CD14-positive monocyte (primary cell): ENCODE data around the gene HOXA7. TPM values are rescaled to one million over a fixed set of nuclear protein-coding genes. Genes with fewer than 3 reads are reported as not detected.

Source experiments
- DNase-seq, 3 donors: peaks; one replicate each; pipeline ENCODE4 v3.0.0-alpha.2; 2011 to 2022
- H2AFZ ChIP-seq: 2 replicates; pipeline ENCODE4 v1.6.0; 2012; ENCODE audit warnings: mild to moderate bottlenecking, low read depth, low read length, inconsistent platforms; ENCODE audit not compliant: insufficient read depth, poor library complexity, severe bottlenecking
- H3K27ac ChIP-seq, 2 donors: 1 replicate in 1 of 2; 2 replicates in 1 of 2; pipeline ENCODE4 v1.5.1; 2012 to 2013; ENCODE audit warnings: low read length in 2 of 2, control low read depth in 1 of 2, inconsistent platforms in 1 of 2, low read depth in 1 of 2, mild to moderate bottlenecking in 1 of 2
- H3K27me3 ChIP-seq, 2 donors: one replicate each; pipeline versions ENCODE4 v1.6.0 to v1.6.1; 2011 to 2013; ENCODE audit warnings: low read length in 2 of 2; ENCODE audit not compliant: control insufficient read depth in 2 of 2, insufficient read depth in 2 of 2
- H3K36me3 ChIP-seq, 2 donors: replicated peaks in 1 of 2; 1 replicate in 1 of 2; 2 replicates in 1 of 2; pipeline versions ENCODE4 v1.5.1 to v1.6.1; 2012 to 2013; ENCODE audit warnings: low read length in 2 of 2, control low read depth in 1 of 2, inconsistent platforms in 1 of 2, mild to moderate bottlenecking in 1 of 2; ENCODE audit not compliant: insufficient read depth in 2 of 2, control insufficient read depth in 1 of 2
- H3K4me1 ChIP-seq, 2 donors: 1 replicate in 1 of 2; 2 replicates in 1 of 2; pipeline versions ENCODE4 v1.5.1 to v1.6.1; 2012 to 2013; ENCODE audit warnings: low read length in 2 of 2, control low read depth in 1 of 2, inconsistent platforms in 1 of 2, mild to moderate bottlenecking in 1 of 2, moderate library complexity in 1 of 2; ENCODE audit not compliant: insufficient read depth in 2 of 2, control insufficient read depth in 1 of 2
- H3K4me2 ChIP-seq: replicated peaks from 2 replicates; pipeline ENCODE3; 2012; ENCODE audit warnings: low read length, moderate library complexity, mild to moderate bottlenecking; ENCODE audit not compliant: poor library complexity, severe bottlenecking; ENCODE audit errors: extremely low read depth
- H3K4me3 ChIP-seq, 3 experiments: fragments of 200-600 bp in 1 of 3; sonication (generic) in 1 of 3; replicated peaks in 1 of 3; 1 replicate in 2 of 3; 2 replicates in 1 of 3; pipeline ENCODE4 v1.5.1; 2011 to 2013; ENCODE audit warnings: low read length in 3 of 3, mild to moderate bottlenecking in 3 of 3, control low read depth in 2 of 3, low read depth in 2 of 3, inconsistent platforms in 1 of 3, moderate library complexity in 1 of 3
- H3K79me2 ChIP-seq: 2 replicates; pipeline ENCODE4 v1.6.0; 2012; ENCODE audit warnings: mild to moderate bottlenecking, control low read depth, inconsistent platforms, low read length, moderate library complexity; ENCODE audit not compliant: insufficient read depth
- H3K9ac ChIP-seq: 2 replicates; pipeline ENCODE4 v1.6.0; 2017; ENCODE audit warnings: low read length, mild to moderate bottlenecking; ENCODE audit not compliant: insufficient read depth, poor library complexity, severe bottlenecking
- H3K9me3 ChIP-seq, 2 donors: replicated peaks in 1 of 2; 1 replicate in 1 of 2; 2 replicates in 1 of 2; pipeline versions ENCODE4 v1.5.1 to v1.6.1; 2012 to 2013; ENCODE audit warnings: low read length in 2 of 2, control low read depth in 1 of 2; ENCODE audit not compliant: control insufficient read depth in 1 of 2, insufficient read depth in 1 of 2
- H4K20me1 ChIP-seq: 2 replicates; pipeline ENCODE4 v1.6.0; 2012; ENCODE audit warnings: mild to moderate bottlenecking, low read length, control low read depth, moderate library complexity; ENCODE audit not compliant: insufficient read depth
- H3K27ac Mint-ChIP-seq, 7 donors: one replicate each; pipeline ENCODE4 v1.8.0; 2020; ENCODE audit warnings: mild to moderate bottlenecking in 7 of 7, mixed read lengths in 7 of 7, moderate library complexity in 6 of 7, inconsistent platforms in 2 of 7
- H3K27me3 Mint-ChIP-seq, 3 donors: one replicate each; pipeline ENCODE4 v1.8.0; 2021 to 2022; ENCODE audit warnings: low read depth in 3 of 3, mild to moderate bottlenecking in 3 of 3, mixed read lengths in 3 of 3, moderate library complexity in 3 of 3, inconsistent platforms in 1 of 3
- H3K36me3 Mint-ChIP-seq, 2 donors: one replicate each; pipeline ENCODE4 v1.8.0; 2020; ENCODE audit warnings: mixed read lengths in 2 of 2, inconsistent platforms in 1 of 2, mild to moderate bottlenecking in 1 of 2
- H3K4me1 Mint-ChIP-seq: one replicate; pipeline ENCODE4 v1.8.0; 2020; ENCODE audit warnings: mild to moderate bottlenecking, mixed read lengths
- H3K4me3 Mint-ChIP-seq, 2 donors: one replicate each; pipeline ENCODE4 v1.8.0; 2020; ENCODE audit warnings: mild to moderate bottlenecking in 2 of 2, mixed read lengths in 2 of 2, moderate library complexity in 1 of 2
- H3K9me3 Mint-ChIP-seq, 7 donors: one replicate each; pipeline ENCODE4 v1.8.0; 2020 to 2022; ENCODE audit warnings: mixed read lengths in 7 of 7, mild to moderate bottlenecking in 6 of 7, moderate library complexity in 6 of 7, inconsistent platforms in 2 of 7
- WGBS: methylation state at CpG from one replicate; pipeline ENCODE4 v1.1.5; 2013; ENCODE audit warnings: missing lambda C conversion rate; ENCODE audit not compliant: insufficient coverage; 5-methylcytosine and 5-hydroxymethylcytosine counted together
- intact Hi-C, 2 donors: fragments of 100-400 bp; cut with micrococcal nuclease; formaldehyde crosslinking; loops; one replicate each; pipeline versions ENCODE4 v1.15.0 to v1.15.1; 2023
- polyA plus RNA-seq, 3 donors: library from polyadenylated mRNA; depleted of rRNA in 1 of 3; unstranded in 2 of 3; stranded (reverse) in 1 of 3; fragments of 300-500 nt in 2 of 3; fragments of >200 nt in 1 of 3; fragmentation: Illumina TruSeq in 2 of 3; gene quantifications; 1 replicate in 2 of 3; 2 replicates in 1 of 3; pipeline ENCODE4 v1.2.3, GENCODE V29; 2012 to 2021
- TF ChIP-seq, protein P1 (sequence below): fragments of 200-600 bp; IDR thresholded peaks from one replicate; pipeline ENCODE4 v1.8.0; 2022; ENCODE audit warnings: antibody characterized with exemption, mild to moderate bottlenecking

The HOXA7 gene
- polyA plus RNA-seq, 3 donors = not detected

DNA sequence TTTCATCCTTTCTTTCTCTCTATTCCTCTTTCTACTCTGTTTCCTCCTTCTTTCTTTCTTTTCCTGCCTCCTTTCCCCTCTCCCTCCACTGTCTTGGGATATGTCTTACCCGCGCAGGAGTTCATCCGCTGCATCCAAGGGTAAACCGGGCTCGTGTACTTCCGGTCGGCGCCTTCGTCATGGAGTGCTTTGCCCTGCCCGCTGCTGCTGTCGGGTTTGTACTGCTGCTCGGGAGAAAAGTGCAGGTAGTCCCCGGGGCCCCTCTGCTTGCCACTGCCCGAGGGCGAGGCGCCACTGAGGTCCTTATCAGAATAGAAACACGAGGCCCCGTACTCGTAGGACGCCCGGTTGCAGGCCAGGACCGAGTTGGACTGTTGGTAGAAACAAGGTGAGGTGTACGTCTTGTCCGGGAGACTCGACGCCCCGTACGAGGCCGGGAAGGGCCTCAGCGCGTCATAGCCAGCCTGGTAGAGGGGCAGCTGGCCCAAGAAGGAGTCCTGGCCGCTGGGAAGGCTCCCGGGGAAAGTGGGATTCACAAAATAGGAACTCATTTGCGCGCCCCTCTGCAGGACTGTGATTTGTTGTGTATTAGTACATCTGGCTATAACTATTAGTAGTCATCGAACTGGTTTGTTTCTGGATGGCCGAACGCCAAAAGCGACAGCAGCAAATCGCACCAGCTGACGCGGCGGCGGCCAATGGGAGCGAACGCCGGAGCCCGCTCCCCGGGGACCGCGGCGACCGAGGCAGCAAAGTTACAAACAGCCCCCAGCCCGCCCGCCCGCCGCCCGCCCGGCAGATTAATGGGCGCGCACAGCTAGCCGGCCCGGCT is 9.1 kb downstream of the HOXA7 start, which contains the start of gene HOXA6:
HOXA6 (minus strand) TSS at position 576 of the 832 bp plus-strand sequence; CDS start at position 551, 25 bp downstream.
- peak within 1 kb of the TSS; percentile 50 for H3K4me2 ChIP-seq
- no peak within 1 kb of the TSS for H3K9ac ChIP-seq
- DNase-seq = no peak
- Mint-ChIP-seq H3K4me1 (peaks cover 44% of the 10 kb centered on the region), H3K27me3 (peaks cover 82 to 95% (median 93%) of the 10 kb centered on the region in 3 donors), H3K9me3 (peaks cover 13 to 61% (median 42%) of the 10 kb centered on the region in 7 donors), H3K27ac (peak within 1 kb of the TSS in 1 of 7 donors; percentile 31), H3K4me3 (peak within 1 kb of the TSS; percentile 67 to 92), H3K36me3 (peaks cover 12 to 25% of the 10 kb centered on the region in 2 donors)
- H3K27ac ChIP-seq = no peak within 1 kb of the TSS
- H3K79me2 ChIP-seq = no peaks in the 10 kb centered on the region
- peaks cover 37 to 43% of the 10 kb centered on the region in 2 donors for H3K4me1 ChIP-seq
- H2AFZ ChIP-seq = peak within 1 kb of the TSS; percentile 25
- H3K27me3 ChIP-seq = peaks cover 58 to 89% of the 10 kb centered on the region in 2 donors
- H4K20me1 ChIP-seq = no peaks in the 10 kb centered on the region
- 15% methylated on average over 63 of the region's 63 CpGs for WGBS
- peaks cover 26 to 43% of the 10 kb centered on the region in 2 donors for H3K9me3 ChIP-seq
- H3K4me3 ChIP-seq = peak within 1 kb of the TSS in 2 of 3 experiments; percentile 21 to 52
- intact Hi-C loops = no loop called here
- TF ChIP-seq, protein P1, sequence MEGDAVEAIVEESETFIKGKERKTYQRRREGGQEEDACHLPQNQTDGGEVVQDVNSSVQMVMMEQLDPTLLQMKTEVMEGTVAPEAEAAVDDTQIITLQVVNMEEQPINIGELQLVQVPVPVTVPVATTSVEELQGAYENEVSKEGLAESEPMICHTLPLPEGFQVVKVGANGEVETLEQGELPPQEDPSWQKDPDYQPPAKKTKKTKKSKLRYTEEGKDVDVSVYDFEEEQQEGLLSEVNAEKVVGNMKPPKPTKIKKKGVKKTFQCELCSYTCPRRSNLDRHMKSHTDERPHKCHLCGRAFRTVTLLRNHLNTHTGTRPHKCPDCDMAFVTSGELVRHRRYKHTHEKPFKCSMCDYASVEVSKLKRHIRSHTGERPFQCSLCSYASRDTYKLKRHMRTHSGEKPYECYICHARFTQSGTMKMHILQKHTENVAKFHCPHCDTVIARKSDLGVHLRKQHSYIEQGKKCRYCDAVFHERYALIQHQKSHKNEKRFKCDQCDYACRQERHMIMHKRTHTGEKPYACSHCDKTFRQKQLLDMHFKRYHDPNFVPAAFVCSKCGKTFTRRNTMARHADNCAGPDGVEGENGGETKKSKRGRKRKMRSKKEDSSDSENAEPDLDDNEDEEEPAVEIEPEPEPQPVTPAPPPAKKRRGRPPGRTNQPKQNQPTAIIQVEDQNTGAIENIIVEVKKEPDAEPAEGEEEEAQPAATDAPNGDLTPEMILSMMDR = no peak
- H3K36me3 ChIP-seq = no peaks in the 10 kb centered on the region

DNA sequence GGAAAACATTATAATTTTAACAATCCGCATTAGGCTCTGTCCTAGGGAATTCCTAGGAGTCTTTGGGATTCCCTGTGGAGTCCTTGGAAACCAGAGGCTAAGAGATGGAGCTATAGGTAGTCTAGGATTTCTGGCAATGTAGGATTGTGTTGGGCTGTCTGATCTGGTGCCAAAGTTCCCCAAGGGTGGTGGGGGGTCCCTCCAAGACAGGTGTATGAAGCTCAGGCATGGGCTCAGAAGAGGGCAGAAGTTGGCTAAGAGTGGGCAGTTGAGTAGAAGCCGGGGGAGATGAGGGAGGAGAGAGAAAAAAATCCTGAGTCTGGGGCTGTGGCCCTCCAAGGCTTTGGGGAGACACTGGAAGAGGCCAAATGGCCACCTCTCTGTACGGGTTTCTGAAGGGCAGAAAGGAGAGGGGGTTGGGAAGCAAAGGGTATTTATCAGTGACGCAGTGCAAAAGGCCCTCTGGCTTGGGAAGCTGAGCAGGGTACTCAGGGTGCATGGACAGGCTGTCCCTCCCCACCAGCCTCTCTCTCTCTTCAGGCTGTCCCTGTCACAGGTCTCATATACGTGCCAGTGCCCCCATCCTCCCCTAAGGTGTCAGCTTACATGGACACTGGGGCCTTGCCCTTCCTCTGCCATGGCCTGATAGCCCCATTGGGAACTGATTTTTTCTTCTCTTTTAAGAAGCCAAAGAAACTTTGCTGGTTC is 9.8 kb downstream of the HOXA7 start:
- no peaks in the 10 kb centered on the region for H3K79me2 ChIP-seq
- no peak overlapping the region for H3K9ac ChIP-seq
- Mint-ChIP-seq H3K27ac (no peak overlapping the region), H3K27me3 (peaks cover 74 to 91% (median 91%) of the 10 kb centered on the region in 3 donors), H3K4me3 (peak overlapping the region in 1 of 2 donors; percentile 92), H3K9me3 (peaks cover 13 to 57% (median 42%) of the 10 kb centered on the region in 7 donors), H3K4me1 (peaks cover 36% of the 10 kb centered on the region), H3K36me3 (peaks cover 11 to 23% of the 10 kb centered on the region in 2 donors)
- peaks cover 29 to 35% of the 10 kb centered on the region in 2 donors for H3K4me1 ChIP-seq
- TF ChIP-seq, protein P1 = no peak
- no peaks in the 10 kb centered on the region for H4K20me1 ChIP-seq
- WGBS = 77% methylated on average over 3 of the region's 5 CpGs
- H3K27me3 ChIP-seq = peaks cover 51 to 87% of the 10 kb centered on the region in 2 donors
- H2AFZ ChIP-seq = peak overlapping the region; percentile 25
- no peak for DNase-seq
- H3K36me3 ChIP-seq = no peaks in the 10 kb centered on the region
- intact Hi-C loops = no loop called here
- H3K4me3 ChIP-seq = peak overlapping the region in 1 of 3 experiments; percentile 52
- peak overlapping the region; percentile 50 for H3K4me2 ChIP-seq
- H3K9me3 ChIP-seq = peaks cover 26 to 36% of the 10 kb centered on the region in 2 donors
- H3K27ac ChIP-seq = no peak overlapping the region
